Keratinocyte (primary cell): ENCODE results near the gene CCDC116.
"Not testable (repeated sequence)": the region's sequence is repeated elsewhere in the genome, so short reads cannot be mapped to it uniquely, and the experiment has no call there.

Source experiments
- EZH2 ChIP-seq: IDR thresholded peaks from one replicate; pipeline ENCODE4 v1.6.1; 2012; ENCODE audit warnings: inconsistent platforms, mild to moderate bottlenecking, low read length, moderate library complexity
- TF ChIP-seq, protein P1 (sequence below), 3 experiments: IDR thresholded peaks in 1 of 3; conservative IDR thresholded peaks in 1 of 3; optimal IDR thresholded peaks in 1 of 3; 2 replicates in 2 of 3; 3 replicates in 1 of 3; pipeline versions ENCODE3 to v1.5.1; 2011; ENCODE audit warnings: low read length in 3 of 3, mild to moderate bottlenecking in 3 of 3, moderate library complexity in 2 of 3, control low read depth in 1 of 3, inconsistent platforms in 1 of 3; ENCODE audit not compliant: insufficient read depth in 2 of 3; ENCODE audit errors: extremely low read depth in 1 of 3

DNA sequence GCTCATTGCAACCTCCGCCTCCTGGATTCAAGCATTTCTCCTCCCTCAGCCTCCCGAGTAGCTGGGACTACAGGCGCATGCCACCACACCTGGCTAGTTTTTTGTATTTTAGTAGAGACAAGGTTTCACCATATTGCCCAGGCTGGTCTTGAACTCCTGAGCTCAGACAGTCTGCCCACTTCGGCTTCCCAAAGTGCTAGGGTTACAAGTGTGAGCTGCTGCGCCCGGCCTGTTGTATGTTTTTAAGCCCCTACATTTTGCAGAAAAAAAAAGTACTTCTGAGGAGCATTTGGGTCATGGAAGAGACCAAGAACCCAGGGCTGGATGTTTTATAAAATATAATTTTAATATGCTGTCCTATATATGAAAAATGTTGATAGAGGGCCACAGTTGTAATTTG is 15.2 kb upstream of the CCDC116 start:
- TF ChIP-seq, protein P1, sequence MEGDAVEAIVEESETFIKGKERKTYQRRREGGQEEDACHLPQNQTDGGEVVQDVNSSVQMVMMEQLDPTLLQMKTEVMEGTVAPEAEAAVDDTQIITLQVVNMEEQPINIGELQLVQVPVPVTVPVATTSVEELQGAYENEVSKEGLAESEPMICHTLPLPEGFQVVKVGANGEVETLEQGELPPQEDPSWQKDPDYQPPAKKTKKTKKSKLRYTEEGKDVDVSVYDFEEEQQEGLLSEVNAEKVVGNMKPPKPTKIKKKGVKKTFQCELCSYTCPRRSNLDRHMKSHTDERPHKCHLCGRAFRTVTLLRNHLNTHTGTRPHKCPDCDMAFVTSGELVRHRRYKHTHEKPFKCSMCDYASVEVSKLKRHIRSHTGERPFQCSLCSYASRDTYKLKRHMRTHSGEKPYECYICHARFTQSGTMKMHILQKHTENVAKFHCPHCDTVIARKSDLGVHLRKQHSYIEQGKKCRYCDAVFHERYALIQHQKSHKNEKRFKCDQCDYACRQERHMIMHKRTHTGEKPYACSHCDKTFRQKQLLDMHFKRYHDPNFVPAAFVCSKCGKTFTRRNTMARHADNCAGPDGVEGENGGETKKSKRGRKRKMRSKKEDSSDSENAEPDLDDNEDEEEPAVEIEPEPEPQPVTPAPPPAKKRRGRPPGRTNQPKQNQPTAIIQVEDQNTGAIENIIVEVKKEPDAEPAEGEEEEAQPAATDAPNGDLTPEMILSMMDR (optimal IDR thresholded peaks at IDR 0.05 in 1 of 3, IDR thresholded peaks at IDR 0.05 in 1 of 3, conservative IDR thresholded peaks at IDR 0.05 in 1 of 3; ENCODE audit: extremely low read depth in 1 of 3, insufficient read depth in 2 of 3, low read length in 3 of 3) = not testable (repeated sequence)
- not testable (repeated sequence) for TF ChIP-seq EZH2
